ENCODE data around the gene TAF5L. TPM values are rescaled to one million over a fixed set of nuclear protein-coding genes. Genes with fewer than 3 reads are reported as not detected.
A peak's percentile ranks its signal among the peaks of the same experiment; 100 is the strongest.

TAF5L gene
- total and polyA plus RNA-seq, 2 experiments from 2014 or later = 5.6 to 17.6 TPM

GRCh38 chr1:229643996-229644745 is 18.2 kb upstream of the TAF5L start:
- Histone ChIP-seq H3K4me2 (no peak overlapping the region), H3K79me2 (replicated peaks; ENCODE audit: insufficient read depth) (peaks cover 38% of the 10 kb centered on the region), H3K4me1 (ENCODE audit: insufficient read depth) (no peaks in the 10 kb centered on the region), H3K36me3 (ENCODE audit: insufficient read depth) (peaks cover 36% of the 10 kb centered on the region), H2AFZ (no peak overlapping the region), H3K27me3 (ENCODE audit: insufficient read depth) (no peaks in the 10 kb centered on the region), H3K9me2 (ENCODE audit: insufficient read depth) (no peaks in the 10 kb centered on the region), H3K27ac (ENCODE audit: low read depth) (no peak overlapping the region), H3K4me3 (no peak overlapping the region), H3F3A (replicated peaks; ENCODE audit: low read depth) (no peaks in the 10 kb centered on the region), H4K20me1 (replicated peaks; ENCODE audit: insufficient read depth) (peaks cover 20% of the 10 kb centered on the region)
- TF ChIP-seq ZNF114 (CRISPR knock-in tag; IDR thresholded peaks at IDR 0.05) (no peak), NANOG (IDR thresholded peaks at IDR 0.05; ENCODE audit: borderline replicate concordance) (no peak), CTCF (conservative IDR thresholded peaks at IDR 0.05; ENCODE audit: low read depth in 2 of 2) (no peak), JUNB (IDR thresholded peaks at IDR 0.05; ENCODE audit: unreplicated experiment) (no peak)
- H3K36me3 Mint-ChIP-seq (ENCODE audit: low read depth) = peaks cover 69% of the 10 kb centered on the region
- no peak for ATAC-seq
- no peak for DNase-seq (ENCODE audit: low spot score)
- H3K4me3 Mint-ChIP-seq = no peak overlapping the region
- H3K9me3 Mint-ChIP-seq = no peaks in the 10 kb centered on the region
- H3K27me3 Mint-ChIP-seq (ENCODE audit: insufficient read depth, low read depth, poor library complexity) = peaks cover 3% of the 10 kb centered on the region
- no peaks in the 10 kb centered on the region for H3K4me1 Mint-ChIP-seq
- H3K27ac Mint-ChIP-seq = 0 out of 2 replicates have a peak overlapping the region, but pooled peaks have one; percentile 72

- H3K36me3 ChIP-seq (ENCODE audit: insufficient read depth) = peaks cover 27% of the 10 kb centered on the region
- DNase-seq (ENCODE audit: low spot score) = no peak
- H3K27ac ChIP-seq (ENCODE audit: low read depth) = no peak overlapping the region
- H3K79me2 ChIP-seq (replicated peaks; ENCODE audit: insufficient read depth) = peaks cover 50% of the 10 kb centered on the region
- H2AFZ ChIP-seq = no peak overlapping the region
- no peak overlapping the region for H3K4me2 ChIP-seq
- Mint-ChIP-seq H3K36me3 (ENCODE audit: low read depth) (peaks cover 71% of the 10 kb centered on the region), H3K27ac (no peak overlapping the region), H3K4me1 (no peaks in the 10 kb centered on the region), H3K27me3 (ENCODE audit: insufficient read depth, low read depth, poor library complexity) (peaks cover 3% of the 10 kb centered on the region), H3K4me3 (no peak overlapping the region), H3K9me3 (no peaks in the 10 kb centered on the region)
- H3F3A ChIP-seq (replicated peaks; ENCODE audit: low read depth) = no peaks in the 10 kb centered on the region
- no peaks in the 10 kb centered on the region for H3K27me3 ChIP-seq (ENCODE audit: insufficient read depth)
- H3K9me2 ChIP-seq (ENCODE audit: insufficient read depth) = no peaks in the 10 kb centered on the region
- peaks cover 24% of the 10 kb centered on the region for H4K20me1 ChIP-seq (replicated peaks; ENCODE audit: insufficient read depth)
- no peak overlapping the region for H3K4me3 ChIP-seq
- no peak for ATAC-seq
- no peaks in the 10 kb centered on the region for H3K4me1 ChIP-seq (ENCODE audit: insufficient read depth)
- TF ChIP-seq ETS1 (IDR thresholded peaks at IDR 0.05) = no peak
- TF ChIP-seq REST (IDR thresholded peaks at IDR 0.05; ENCODE audit: unreplicated experiment) = no peak
- no peak for TF ChIP-seq ZNF462 (CRISPR knock-in tag; IDR thresholded peaks at IDR 0.05)
- no peak for TF ChIP-seq EZH2phosphoT487 (IDR thresholded peaks at IDR 0.05; ENCODE audit: unreplicated experiment)
- TF ChIP-seq NANOG (IDR thresholded peaks at IDR 0.05; ENCODE audit: borderline replicate concordance) = no peak
Measured at GRCh38 chr1:229642970-229643369, 17.0 kb upstream of the TAF5L start.

All from GM23338 (cell line).